SK-N-MC (cell line): Measurements from ENCODE around the gene TAC3.

ENCODE experiments used
- EZH2 ChIP-seq: fragments of 200-600 bp; sonication (generic); IDR thresholded peaks from one replicate; pipeline ENCODE4 v1.6.1; 2017; ENCODE audit warnings: antibody characterized with exemption
- POLR2AphosphoS5 ChIP-seq: IDR thresholded peaks from 2 replicates; pipeline ENCODE4 v1.6.1; 2012; ENCODE audit warnings: mild to moderate bottlenecking, low read depth, low read length, borderline replicate concordance

- no peak for TF ChIP-seq EZH2
- no peak for TF ChIP-seq POLR2AphosphoS5
Measured at GRCh38 chr12:57018906-57019305, 2.6 kb upstream of the TAC3 start.
